22Rv1 (cell line): ENCODE measurements around the gene DIP2C.

Source experiments
- H3K27ac ChIP-seq: fragments of 450-650 bp; 2 replicates; pipeline ENCODE4 v1.5.1; 2017
- ZFX ChIP-seq: fragments of 450-650 bp; IDR thresholded peaks from 2 replicates; pipeline ENCODE4 v1.6.1; 2017; ENCODE audit warnings: antibody characterized with exemption, borderline replicate concordance
- TF ChIP-seq, protein P1 (sequence below): fragments of 450-650 bp; IDR thresholded peaks from 2 replicates; pipeline ENCODE4 v1.5.1; 2017; ENCODE audit warnings: mild to moderate bottlenecking

DIP2C gene

DNA sequence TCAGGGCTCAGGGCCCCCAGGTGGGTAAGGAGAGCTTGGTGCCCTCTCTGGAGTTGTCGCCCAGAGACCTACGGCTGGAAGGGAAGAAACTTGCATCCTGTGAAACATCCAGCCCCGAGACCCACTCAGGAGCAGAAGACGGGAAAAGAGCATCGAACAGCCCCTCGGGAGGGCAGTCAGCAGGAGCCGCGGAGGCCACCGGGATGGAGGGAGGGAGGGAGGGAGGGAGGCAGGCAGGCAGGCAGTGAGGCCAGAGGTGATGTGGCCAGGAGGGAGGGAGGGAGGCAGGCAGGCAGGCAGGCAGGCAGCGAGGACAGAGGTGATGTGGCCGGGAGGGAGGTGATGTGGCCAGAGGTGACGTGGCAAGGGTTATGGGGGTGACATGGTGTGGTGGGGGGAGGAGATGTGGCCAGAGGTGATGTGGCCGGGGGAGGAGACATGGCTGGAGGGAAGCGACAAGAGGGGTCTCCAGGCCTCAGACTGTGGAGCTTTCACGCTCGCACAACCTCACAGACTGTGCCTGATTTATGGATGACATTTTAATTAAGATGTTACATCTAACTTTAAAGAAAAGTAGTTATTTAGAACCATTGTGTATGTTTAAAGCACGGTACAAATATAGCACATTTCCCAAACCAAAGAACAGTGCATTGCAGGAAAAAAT, 141.1 kb downstream of the DIP2C start:
- no peak overlapping the region for H3K27ac ChIP-seq
- no peak for TF ChIP-seq ZFX
- TF ChIP-seq, protein P1, sequence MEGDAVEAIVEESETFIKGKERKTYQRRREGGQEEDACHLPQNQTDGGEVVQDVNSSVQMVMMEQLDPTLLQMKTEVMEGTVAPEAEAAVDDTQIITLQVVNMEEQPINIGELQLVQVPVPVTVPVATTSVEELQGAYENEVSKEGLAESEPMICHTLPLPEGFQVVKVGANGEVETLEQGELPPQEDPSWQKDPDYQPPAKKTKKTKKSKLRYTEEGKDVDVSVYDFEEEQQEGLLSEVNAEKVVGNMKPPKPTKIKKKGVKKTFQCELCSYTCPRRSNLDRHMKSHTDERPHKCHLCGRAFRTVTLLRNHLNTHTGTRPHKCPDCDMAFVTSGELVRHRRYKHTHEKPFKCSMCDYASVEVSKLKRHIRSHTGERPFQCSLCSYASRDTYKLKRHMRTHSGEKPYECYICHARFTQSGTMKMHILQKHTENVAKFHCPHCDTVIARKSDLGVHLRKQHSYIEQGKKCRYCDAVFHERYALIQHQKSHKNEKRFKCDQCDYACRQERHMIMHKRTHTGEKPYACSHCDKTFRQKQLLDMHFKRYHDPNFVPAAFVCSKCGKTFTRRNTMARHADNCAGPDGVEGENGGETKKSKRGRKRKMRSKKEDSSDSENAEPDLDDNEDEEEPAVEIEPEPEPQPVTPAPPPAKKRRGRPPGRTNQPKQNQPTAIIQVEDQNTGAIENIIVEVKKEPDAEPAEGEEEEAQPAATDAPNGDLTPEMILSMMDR = no peak

DNA sequence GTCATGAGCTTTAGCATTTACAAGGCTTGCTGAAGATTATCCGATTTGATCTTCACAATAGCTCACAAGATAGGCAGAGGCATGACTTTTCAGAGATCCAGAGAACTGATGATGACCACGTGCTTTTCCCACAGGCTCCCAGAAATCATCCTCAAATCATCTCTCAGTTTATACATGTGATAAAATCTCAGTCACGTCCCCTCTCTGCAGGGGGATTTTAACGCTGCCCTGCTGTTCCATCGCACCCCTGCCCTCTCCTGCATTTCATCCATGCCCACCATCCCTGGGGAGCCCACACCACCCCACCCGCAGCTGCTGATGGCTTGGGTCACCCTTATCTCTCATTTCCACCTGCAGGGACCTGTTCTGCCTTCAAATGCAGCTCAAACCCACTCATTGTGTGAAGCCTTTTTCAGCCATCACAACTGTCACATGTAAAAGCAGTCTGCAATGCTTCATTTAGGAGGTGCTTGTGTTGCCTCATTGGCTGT, 141.8 kb downstream of the DIP2C start:
- H3K27ac ChIP-seq = no peak overlapping the region
- no peak for TF ChIP-seq ZFX
- TF ChIP-seq, protein P1 = no peak

DNA sequence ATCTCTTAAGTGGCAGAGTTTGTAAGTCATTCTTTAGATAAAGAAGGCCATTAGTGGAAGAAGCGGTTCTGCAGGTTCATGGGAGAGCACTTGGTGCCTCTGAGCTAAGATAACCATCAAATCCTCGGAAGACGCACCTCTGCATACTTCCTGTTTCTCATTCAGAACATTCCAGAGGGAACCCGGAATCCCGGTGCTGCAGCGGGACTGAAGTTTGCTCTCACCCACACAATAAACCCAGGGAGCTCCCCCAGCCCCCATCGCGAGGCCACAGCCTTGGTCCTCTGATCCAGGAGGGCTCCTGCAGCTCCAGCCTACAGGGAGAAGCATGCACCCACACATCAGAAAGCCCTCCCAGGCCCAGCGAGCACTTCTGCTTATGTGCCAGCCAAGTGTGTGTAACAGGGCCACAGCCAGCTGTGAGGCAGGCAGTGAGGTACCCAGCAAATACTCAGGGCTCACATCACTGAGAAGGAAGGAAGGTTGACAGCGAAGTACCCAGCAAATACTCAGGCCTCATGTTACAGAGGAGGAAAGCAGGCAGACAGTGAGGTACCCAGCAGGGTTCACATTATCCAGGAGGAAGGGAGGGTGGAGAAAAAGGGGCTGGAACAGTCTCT, 142.4 kb downstream of the DIP2C start:
- no peak overlapping the region for H3K27ac ChIP-seq
- TF ChIP-seq ZFX = no peak
- TF ChIP-seq, protein P1 = no peak

DNA sequence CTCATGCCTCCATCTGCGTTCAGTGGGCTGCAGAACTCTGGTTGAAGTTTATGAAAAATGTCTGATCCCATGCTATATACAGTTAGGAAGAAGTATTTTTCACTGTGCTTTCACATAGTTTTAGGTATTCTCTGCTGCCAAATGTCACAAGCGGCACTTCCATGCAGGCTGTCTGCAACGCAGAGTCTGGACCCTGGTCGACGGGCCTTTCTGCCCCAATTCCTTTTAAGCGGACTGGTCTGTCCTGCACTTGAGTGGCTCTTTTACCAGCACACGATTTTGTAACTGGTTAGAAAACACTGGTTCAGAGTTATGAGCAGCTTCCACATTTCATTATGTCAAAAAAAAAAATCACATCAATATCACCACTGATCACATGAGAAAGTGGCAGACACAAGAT, 143.0 kb downstream of the DIP2C start:
- no peak for TF ChIP-seq ZFX
- TF ChIP-seq, protein P1 = no peak
- H3K27ac ChIP-seq = no peak overlapping the region

DNA sequence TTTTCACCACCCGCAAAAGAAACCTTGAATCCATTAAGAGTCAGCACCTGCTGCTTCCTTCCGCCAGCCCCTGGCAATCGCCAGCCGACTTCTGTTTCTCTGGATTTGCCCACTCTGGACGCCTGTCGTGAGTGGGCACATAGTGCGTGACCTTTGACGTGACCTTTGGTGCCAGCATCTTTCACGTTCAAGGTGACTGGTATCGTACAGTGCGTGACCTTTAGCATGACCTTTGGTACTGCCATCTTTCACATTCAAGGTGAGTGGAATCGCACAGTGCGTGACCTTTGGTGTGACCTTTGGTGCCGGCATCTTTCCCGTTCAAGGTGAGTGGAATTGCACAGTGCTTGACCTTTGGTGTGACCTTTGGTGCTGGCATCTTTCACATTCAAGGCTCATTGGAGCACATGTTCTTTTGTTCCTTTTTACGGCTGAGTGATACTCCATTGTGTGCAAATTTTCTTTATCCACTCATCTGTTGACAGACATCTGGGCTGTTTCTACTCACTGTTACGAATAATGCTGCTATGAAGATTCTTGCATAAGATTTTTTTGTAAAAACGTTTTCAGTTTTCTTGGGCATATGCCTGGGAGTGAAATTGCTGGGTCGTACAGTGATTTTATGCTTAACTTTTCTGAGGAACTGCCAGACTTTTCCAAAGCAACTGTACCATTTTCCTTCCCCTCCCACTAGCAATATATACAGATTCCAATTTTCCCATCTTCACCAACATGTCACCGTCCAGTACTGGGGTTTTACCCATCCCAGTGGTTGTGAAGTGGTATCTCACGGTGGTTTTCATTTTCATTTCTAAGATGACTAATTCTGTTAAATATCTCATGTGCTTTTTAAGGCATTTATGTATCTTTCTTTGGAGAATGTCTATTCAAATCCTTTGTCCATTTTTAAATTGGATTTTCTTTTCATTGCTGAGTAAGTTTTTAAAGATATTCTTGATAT, 145.3 kb downstream of the DIP2C start:
- TF ChIP-seq, protein P1 = no peak
- TF ChIP-seq ZFX = no peak
- H3K27ac ChIP-seq = no peak overlapping the region

DNA sequence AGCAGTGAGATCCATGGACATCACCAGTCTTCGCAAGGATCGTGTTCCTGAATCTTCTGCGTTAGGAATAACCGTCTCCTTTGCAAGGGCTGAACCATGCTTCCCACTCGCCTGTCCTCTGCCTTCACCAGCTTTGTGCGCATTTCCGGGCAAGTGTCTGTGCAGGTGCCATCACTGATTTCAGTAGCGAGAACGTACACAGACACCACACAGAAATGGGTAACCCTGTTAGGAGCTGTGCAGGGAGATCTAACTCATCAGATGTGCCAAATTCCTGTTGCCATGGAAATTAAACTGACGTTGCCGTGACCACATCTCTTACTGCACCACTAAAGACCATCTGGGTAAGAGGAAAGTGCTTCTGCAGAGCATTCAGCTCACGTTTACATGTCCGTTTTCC, 146.3 kb downstream of the DIP2C start:
- H3K27ac ChIP-seq = no peak overlapping the region
- no peak for TF ChIP-seq ZFX
- TF ChIP-seq, protein P1 = no peak
